Measurements from ENCODE around the gene PTPN13. TPM values are rescaled to one million over a fixed set of nuclear protein-coding genes. Genes with fewer than 3 reads are reported as not detected.

The PTPN13 gene
- total and polyA plus RNA-seq, 12 donors, result 0.70 to 5.5 (median 2.7) TPM

DNA sequence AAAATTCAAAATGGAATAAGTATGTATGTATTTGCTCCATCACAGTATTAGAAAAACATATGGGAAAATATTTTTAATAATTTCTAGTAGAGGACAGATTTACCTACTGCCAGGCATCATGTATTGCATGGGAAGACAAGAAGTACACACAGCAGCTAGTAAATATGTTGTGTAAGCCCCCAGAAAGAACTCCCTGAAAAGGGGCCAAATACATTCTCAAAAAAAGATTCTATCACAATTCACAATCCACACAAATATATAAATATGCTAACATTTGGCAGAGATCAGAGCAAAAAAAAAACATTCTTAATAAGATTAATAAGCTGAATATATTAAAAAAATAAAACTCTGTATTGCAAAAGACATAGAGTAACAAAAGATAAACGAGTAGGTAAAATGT is 227.0 kb downstream of the PTPN13 start:
- no peak overlapping the region for H3K27ac ChIP-seq

DNA sequence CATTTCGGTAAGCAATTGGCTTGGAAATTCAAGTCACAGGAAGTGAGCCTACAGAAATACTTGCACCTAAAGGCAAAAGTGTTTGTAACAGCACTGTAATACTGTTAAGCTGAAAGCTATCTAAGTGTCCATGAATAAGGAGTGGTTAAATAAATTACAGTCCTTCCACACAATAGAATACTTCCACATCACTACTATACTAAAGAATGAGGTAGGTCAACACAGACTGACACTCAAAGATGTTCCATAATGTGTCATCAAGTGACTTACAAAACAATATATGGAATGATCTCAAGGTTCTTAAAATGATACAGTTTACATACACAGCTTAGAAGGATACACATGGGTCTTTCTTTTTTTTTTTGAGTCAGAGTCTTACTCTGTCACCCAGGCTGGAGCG is 228.0 kb downstream of the PTPN13 start:
- peaks cover 0 to 7% (median 0%) of the 10 kb centered on the region in 9 donors for H3K4me1 ChIP-seq
- H3K36me3 ChIP-seq, result peaks cover 0 to 6% (median 0%) of the 10 kb centered on the region in 9 donors
- intact Hi-C loops (cut with DNase I), result no loop called here
- no peak for ATAC-seq
- no peak overlapping the region for H3K4me3 ChIP-seq
- WGBS, 2 donors, result 93 to 95% methylated on average over 2 of the region's 2 CpGs
- peaks cover 0 to 6% (median 0%) of the 10 kb centered on the region in 11 donors for H3K9me3 ChIP-seq
- H3K27me3 ChIP-seq, result no peaks in the 10 kb centered on the region
- no peak for DNase-seq
- TF ChIP-seq, protein P1, sequence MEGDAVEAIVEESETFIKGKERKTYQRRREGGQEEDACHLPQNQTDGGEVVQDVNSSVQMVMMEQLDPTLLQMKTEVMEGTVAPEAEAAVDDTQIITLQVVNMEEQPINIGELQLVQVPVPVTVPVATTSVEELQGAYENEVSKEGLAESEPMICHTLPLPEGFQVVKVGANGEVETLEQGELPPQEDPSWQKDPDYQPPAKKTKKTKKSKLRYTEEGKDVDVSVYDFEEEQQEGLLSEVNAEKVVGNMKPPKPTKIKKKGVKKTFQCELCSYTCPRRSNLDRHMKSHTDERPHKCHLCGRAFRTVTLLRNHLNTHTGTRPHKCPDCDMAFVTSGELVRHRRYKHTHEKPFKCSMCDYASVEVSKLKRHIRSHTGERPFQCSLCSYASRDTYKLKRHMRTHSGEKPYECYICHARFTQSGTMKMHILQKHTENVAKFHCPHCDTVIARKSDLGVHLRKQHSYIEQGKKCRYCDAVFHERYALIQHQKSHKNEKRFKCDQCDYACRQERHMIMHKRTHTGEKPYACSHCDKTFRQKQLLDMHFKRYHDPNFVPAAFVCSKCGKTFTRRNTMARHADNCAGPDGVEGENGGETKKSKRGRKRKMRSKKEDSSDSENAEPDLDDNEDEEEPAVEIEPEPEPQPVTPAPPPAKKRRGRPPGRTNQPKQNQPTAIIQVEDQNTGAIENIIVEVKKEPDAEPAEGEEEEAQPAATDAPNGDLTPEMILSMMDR (IDR thresholded peaks at IDR 0.05), result no peak
- no peak overlapping the region for H3K27ac ChIP-seq

More for the DNA sequence above, 227.0 kb downstream of the PTPN13 start:
- Histone ChIP-seq H3K36me3 (peaks cover 0 to 6% (median 0%) of the 10 kb centered on the region in 9 donors), H3K4me3 (no peak overlapping the region), H3K4me1 (peaks cover 0 to 12% (median 0%) of the 10 kb centered on the region in 9 donors), H3K27me3 (no peaks in the 10 kb centered on the region), H3K9me3 (peaks cover 0 to 6% (median 0%) of the 10 kb centered on the region in 11 donors)
- WGBS, 2 donors, result 58 to 75% methylated on average over 1 of the region's 1 CpG
- ATAC-seq (no peak), DNase-seq (no peak)
- TF ChIP-seq, protein P1 (IDR thresholded peaks at IDR 0.05), result no peak
- intact Hi-C loops (cut with DNase I), result no loop called here

GRCh38 chr4:86825511-86825910 is 231.4 kb downstream of the PTPN13 start:
- 84 to 85% methylated on average over 3 of the region's 3 CpGs for WGBS, 2 donors
- DNase-seq (no peak), ATAC-seq (no peak)
- Histone ChIP-seq H3K36me3 (peaks cover 0 to 16% (median 0%) of the 10 kb centered on the region in 9 donors), H3K27ac (no peak overlapping the region), H3K27me3 (no peaks in the 10 kb centered on the region), H3K4me3 (no peak overlapping the region), H3K4me1 (no peaks in the 10 kb centered on the region), H3K9me3 (peaks cover 0 to 11% (median 2%) of the 10 kb centered on the region in 11 donors)
- intact Hi-C loops (cut with DNase I), result no loop called here
- TF ChIP-seq, protein P1 (IDR thresholded peaks at IDR 0.05), result no peak

DNA sequence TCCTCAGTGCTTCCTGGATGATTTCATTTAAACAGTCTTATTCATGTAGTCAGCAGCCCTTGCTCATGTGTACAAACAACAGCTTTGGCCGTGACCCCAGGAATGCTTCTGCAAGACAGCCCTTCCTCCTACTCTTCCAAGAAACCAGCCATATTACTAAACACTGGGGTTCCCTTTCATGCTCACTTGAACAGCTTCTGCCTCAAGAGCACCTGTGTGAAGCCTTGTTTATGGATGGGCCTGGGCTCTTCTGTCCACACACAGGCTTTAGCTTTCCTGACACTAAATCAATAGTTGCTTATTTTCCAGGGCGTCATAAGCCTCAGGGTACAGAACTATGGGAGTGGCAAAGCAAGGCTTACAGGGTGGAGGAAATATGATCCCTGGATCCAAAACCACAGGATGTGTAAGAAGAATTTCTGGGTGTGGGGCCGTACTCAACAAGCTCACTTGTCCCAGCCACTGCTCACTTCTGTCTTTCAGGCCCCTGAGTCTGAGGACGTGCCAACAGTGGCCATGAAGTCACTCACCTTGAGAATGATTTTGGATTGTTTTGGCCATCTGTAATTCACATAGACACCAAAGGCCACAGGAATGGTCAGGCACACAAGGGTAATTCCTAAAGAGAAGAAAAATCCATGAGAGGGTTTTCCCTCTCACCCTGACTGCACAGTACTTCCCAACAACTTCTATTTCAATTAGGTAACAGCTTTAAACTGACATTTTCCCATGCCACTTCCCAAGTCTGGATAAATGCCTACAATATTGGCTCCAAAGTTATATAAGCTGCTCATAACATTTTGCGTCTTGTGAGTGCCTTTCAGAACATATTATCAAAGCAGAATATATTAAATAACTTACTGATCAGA is 237.4 kb downstream of the PTPN13 start:
- DNase-seq (no peak), ATAC-seq (peak in 3 of 8 donors; percentile 19 to 24 (median 21))
- peaks cover 0 to 11% (median 2%) of the 10 kb centered on the region in 11 donors for H3K9me3 ChIP-seq
- no peaks in the 10 kb centered on the region for H3K4me1 ChIP-seq
- intact Hi-C loops (cut with DNase I), result no loop called here
- WGBS, 2 donors, result 83 to 86% methylated on average over 5 of the region's 5 CpGs
- H3K36me3 ChIP-seq, result peaks cover 0 to 18% (median 0%) of the 10 kb centered on the region in 9 donors
- TF ChIP-seq, protein P1 (IDR thresholded peaks at IDR 0.05), result no peak
- H3K27ac ChIP-seq, result no peak overlapping the region
- H3K27me3 ChIP-seq, result no peaks in the 10 kb centered on the region
- no peak overlapping the region for H3K4me3 ChIP-seq

Data from heart right ventricle (tissue), 16 donors.